Fibroblast of pulmonary artery (primary cell): Measurements from ENCODE around the gene CACNB1.

Source experiments
- DNase-seq: peaks from one replicate; pipeline ENCODE4 v3.0.0-alpha.2; 2010; ENCODE audit warnings: low read depth
- H3K4me3 ChIP-seq: replicated peaks from 2 replicates; pipeline ENCODE4 v1.5.1; 2011; ENCODE audit warnings: low read depth, mild to moderate bottlenecking, control low read depth, low read length, moderate library complexity
- TF ChIP-seq, protein P1 (sequence below): IDR thresholded peaks from 2 replicates; pipeline ENCODE4 v1.5.1; 2011; ENCODE audit warnings: mild to moderate bottlenecking, control low read depth, low read length, inconsistent platforms; ENCODE audit errors: missing control alignments

The CACNB1 gene

DNA sequence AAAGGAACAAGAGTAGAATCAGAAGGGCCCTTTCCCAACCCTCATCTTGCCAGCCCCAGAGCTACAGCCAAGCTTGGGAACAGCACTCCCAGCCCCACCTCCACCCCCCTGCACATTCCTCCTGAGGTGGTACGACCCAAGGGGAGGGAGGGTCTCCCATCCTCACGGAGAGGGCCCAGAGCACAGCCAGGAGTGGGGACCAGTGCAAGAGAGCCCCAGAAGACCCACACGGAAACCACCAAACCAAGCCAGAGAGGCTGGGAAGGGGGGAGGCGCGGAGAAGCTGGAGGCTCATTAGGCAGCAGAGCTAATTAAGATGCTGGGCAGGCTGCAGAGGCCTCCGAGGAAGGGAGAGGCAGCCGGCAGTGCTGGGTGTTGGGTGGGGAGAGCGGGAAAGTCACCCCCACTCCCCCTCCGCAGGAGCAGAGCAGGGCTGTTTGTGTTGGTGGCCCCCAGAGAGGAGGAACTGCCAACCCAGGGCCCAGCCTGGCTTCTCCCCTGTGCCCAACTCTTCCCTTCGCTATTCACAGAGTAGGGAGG is 2.4 kb downstream of the CACNB1 start:
- no peak for DNase-seq
- TF ChIP-seq, protein P1, sequence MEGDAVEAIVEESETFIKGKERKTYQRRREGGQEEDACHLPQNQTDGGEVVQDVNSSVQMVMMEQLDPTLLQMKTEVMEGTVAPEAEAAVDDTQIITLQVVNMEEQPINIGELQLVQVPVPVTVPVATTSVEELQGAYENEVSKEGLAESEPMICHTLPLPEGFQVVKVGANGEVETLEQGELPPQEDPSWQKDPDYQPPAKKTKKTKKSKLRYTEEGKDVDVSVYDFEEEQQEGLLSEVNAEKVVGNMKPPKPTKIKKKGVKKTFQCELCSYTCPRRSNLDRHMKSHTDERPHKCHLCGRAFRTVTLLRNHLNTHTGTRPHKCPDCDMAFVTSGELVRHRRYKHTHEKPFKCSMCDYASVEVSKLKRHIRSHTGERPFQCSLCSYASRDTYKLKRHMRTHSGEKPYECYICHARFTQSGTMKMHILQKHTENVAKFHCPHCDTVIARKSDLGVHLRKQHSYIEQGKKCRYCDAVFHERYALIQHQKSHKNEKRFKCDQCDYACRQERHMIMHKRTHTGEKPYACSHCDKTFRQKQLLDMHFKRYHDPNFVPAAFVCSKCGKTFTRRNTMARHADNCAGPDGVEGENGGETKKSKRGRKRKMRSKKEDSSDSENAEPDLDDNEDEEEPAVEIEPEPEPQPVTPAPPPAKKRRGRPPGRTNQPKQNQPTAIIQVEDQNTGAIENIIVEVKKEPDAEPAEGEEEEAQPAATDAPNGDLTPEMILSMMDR: no peak
- H3K4me3 ChIP-seq: no peak overlapping the region

DNA sequence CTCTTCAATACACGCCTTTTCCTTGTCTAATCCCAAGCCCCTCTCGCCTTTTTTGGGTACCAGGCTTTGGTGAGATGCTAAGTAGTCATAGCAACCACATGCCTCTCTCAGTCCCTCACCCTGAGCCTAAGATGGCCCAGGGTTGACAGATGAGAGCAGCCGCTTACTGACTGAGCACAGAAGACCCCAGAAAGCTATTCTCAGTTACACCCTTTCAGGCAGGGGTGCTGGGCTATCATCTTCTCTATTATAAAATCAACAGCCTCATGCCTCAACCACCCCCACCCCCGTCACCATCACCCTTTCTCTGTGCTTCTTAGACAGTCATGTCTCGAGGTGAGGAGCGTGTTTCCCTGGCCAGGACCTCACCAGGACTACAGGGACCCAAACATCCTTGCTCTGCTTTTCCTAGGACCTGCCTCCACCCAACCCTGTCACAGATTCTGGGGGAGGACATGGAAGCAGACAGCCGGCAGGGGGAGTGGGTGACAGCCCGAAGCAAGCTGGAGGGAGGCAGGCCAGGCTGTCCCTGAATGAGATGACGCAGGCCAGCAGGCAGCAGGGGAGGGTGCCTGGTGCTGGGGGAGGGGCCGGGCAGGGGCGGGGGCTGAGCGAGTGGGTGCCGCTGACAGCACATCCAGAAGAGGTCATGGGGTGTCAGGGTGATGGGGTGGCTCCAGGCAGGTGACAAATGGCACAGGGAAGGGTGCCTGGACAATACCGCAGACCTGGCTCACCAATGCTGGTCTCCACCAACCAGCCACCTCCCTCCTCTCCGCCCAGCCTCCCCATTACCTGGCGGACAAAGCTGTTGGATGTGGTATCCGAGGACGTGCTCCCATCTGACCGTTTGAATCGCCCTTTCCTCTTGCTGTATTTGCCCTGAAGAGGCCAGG is 3.1 kb downstream of the CACNB1 start:
- DNase-seq: peak; percentile 70
- H3K4me3 ChIP-seq: no peak overlapping the region
- TF ChIP-seq, protein P1: peak; percentile 60

DNA sequence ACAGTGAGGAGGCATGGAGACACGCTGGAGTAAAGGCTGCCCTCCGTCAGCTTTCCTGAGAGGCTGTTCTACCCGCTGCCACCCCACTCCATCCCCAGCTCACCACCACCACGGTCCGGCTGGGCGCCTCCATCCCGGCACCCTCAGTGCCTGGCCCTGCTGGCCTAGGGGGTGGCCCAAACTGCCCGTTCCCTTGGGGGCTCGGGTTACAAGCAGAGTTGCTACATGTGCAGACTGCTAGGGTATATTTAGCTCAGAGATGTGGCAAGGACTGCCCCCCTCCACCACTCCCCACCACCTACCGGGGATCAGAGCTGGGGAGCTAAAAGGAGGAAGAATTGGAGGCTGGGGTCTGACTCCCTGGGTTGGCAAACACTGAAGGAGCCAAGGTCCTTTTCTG is 4.1 kb downstream of the CACNB1 start:
- TF ChIP-seq, protein P1: no peak
- H3K4me3 ChIP-seq: no peak overlapping the region
- DNase-seq: no peak

DNA sequence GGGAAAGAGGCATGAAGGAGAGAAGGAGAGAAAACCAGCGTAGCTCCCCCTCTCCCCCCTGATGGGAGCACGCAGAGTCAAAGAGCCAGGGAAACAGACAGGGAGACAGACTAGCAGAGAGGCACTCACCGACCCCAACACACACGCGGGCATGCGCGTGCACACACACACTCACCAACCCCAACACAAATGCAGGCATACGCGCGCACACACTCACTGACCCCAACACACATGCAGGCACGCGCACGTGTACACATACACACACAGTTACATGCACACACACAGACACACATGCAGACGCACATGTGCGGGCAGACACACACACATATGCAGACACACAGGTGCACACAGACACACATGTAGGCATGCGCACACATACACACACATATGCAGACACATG is 4.6 kb downstream of the CACNB1 start:
- TF ChIP-seq, protein P1: no peak
- DNase-seq: no peak
- no peak overlapping the region for H3K4me3 ChIP-seq

DNA sequence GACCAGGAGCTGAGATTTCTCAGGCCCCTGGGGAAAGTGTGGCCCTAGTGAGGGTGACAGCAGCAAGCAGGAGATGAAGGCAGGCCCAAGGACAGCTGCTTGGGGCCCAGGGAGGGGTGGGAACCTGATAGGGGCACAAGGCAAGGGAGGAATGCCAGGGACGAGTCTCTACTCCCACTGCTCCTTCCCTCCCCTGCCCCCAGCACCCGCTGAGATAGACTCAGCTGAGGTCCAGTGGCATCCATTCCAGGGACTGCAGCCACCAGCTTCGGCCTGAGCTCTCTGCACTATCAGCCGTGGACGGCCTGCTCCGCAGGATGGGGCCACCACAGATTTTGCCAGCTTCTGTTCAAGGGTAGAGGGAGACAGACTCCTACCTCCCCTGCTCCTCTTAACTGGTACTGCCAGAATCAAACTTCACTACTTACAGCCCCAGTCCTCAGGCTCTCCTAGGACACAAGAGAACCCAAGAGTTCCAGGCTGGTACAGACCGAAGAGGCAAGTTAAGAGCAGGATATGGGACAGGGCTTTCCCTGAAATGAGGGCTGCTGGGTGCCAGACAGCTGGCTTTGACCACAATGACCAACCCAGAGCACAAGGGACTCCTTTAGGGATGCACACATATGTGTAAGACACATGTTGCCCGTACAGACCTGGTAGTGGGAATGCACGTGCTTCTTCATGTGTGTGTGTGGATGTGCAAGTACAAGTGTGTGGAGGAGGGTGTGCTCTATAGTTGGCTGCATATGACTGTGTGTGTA is 5.5 kb downstream of the CACNB1 start:
- TF ChIP-seq, protein P1: no peak
- DNase-seq: no peak
- no peak overlapping the region for H3K4me3 ChIP-seq

DNA sequence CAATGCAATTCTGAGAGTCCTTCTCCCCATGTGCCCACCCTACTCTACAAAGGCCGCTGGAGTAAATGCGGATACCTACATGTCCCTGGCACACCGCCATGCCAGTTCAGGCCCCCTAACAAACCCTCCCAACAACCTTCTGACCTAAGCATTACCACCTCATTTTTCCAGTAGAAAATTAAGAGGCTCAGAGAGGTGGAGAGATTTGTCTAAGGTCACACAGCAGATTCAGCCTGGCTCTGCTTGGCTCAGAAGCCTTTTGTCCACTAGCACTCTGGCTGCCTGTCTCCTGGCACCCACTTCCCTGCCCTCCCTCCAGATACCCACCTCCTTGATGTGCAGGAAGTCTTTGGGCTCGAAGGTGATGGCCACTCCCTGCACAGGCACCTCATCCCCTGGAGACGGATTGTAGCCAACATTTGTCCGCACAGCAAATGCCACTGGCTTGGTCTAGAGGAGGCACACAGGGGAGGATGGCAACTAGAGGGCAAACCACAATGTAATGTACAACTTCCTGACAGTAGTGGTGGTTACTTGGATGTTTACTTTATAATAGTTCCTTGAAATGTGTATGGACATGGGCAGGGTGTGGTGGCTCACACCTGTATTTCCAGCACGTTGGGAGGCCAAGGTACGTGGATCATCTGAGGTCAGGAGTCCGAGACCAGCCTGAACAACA is 10.2 kb downstream of the CACNB1 start:
- TF ChIP-seq, protein P1: no peak
- no peak overlapping the region for H3K4me3 ChIP-seq
- DNase-seq: no peak
